GM23338 (cell line): ENCODE measurements around the gene CACNA2D2. TPM values are rescaled to one million over a fixed set of nuclear protein-coding genes. Genes with fewer than 3 reads are reported as not detected.

Source experiments
- ATAC-seq: fragments of 200-7000 bp; cut with Tn5 transposase; 3 replicates; pipeline ENCODE4 v1.9.1; 2020
- DNase-seq: peaks from one replicate; pipeline ENCODE4 v3.0.0-alpha.2; 2015; ENCODE audit warnings: low spot score
- H2AFZ ChIP-seq: fragments of 200-600 bp; sonication (generic); 2 replicates; pipeline ENCODE4 v1.8.0; 2016; ENCODE audit warnings: antibody characterized with exemption, mild to moderate bottlenecking, moderate library complexity
- H3F3A ChIP-seq: fragments of 200-600 bp; sonication (generic); replicated peaks from 2 replicates; pipeline ENCODE4 v1.8.0; 2017; ENCODE audit warnings: antibody characterized with exemption, mixed run types, low read depth
- H3K27ac ChIP-seq: fragments of 200-600 bp; sonication (generic); 2 replicates; pipeline ENCODE4 v1.6.1; 2016; ENCODE audit warnings: low read depth
- H3K27me3 ChIP-seq: fragments of 200-600 bp; sonication (generic); 2 replicates; pipeline ENCODE4 v1.8.0; 2016; ENCODE audit warnings: mild to moderate bottlenecking, mixed run types, moderate library complexity; ENCODE audit not compliant: insufficient read depth
- H3K36me3 ChIP-seq: fragments of 200-600 bp; sonication (generic); 2 replicates; pipeline ENCODE4 v1.8.0; 2016; ENCODE audit warnings: mild to moderate bottlenecking; ENCODE audit not compliant: insufficient read depth
- H3K4me1 ChIP-seq: fragments of 200-600 bp; sonication (generic); 2 replicates; pipeline ENCODE4 v1.8.0; 2016; ENCODE audit warnings: mild to moderate bottlenecking, moderate library complexity; ENCODE audit not compliant: insufficient read depth
- H3K4me2 ChIP-seq: fragments of 200-600 bp; sonication (generic); 2 replicates; pipeline ENCODE4 v1.7.1; 2017; ENCODE audit warnings: mixed run types
- H3K4me3 ChIP-seq: fragments of 200-600 bp; sonication (generic); 2 replicates; pipeline ENCODE4 v1.6.1; 2016; ENCODE audit warnings: mixed run types
- H3K79me2 ChIP-seq: fragments of 200-600 bp; sonication (generic); replicated peaks from 2 replicates; pipeline ENCODE4 v1.8.0; 2017; ENCODE audit warnings: mild to moderate bottlenecking; ENCODE audit not compliant: insufficient read depth
- H3K9me2 ChIP-seq: fragments of 200-600 bp; sonication (generic); 2 replicates; pipeline ENCODE4 v1.8.0; 2017; ENCODE audit not compliant: insufficient read depth
- H4K20me1 ChIP-seq: fragments of 200-600 bp; sonication (generic); replicated peaks from 2 replicates; pipeline ENCODE4 v1.8.0; 2017; ENCODE audit warnings: mild to moderate bottlenecking; ENCODE audit not compliant: insufficient read depth
- H3K27ac Mint-ChIP-seq: 2 replicates; pipeline ENCODE4 v1.8.0; 2020; ENCODE audit warnings: inconsistent platforms, mild to moderate bottlenecking, moderate library complexity, mixed read lengths
- H3K27me3 Mint-ChIP-seq: 3 replicates; pipeline ENCODE4 v1.8.0; 2022; ENCODE audit warnings: low read depth, mild to moderate bottlenecking, moderate library complexity, mixed read lengths, inconsistent platforms; ENCODE audit not compliant: insufficient read depth, poor library complexity
- H3K36me3 Mint-ChIP-seq: 3 replicates; pipeline ENCODE4 v1.8.0; 2021; ENCODE audit warnings: low read depth, mild to moderate bottlenecking, inconsistent platforms, moderate library complexity, mixed read lengths
- H3K4me1 Mint-ChIP-seq: 3 replicates; pipeline ENCODE4 v1.8.0; 2020; ENCODE audit warnings: mild to moderate bottlenecking, inconsistent platforms, mixed read lengths
- H3K4me3 Mint-ChIP-seq: 3 replicates; pipeline ENCODE4 v1.8.0; 2021; ENCODE audit warnings: moderate library complexity, mild to moderate bottlenecking, inconsistent platforms, mixed read lengths
- H3K9me3 Mint-ChIP-seq: 3 replicates; pipeline ENCODE4 v1.8.0; 2020; ENCODE audit warnings: moderate library complexity, mild to moderate bottlenecking, inconsistent platforms, mixed read lengths
- CREB1 ChIP-seq: fragments of 250-450 bp; sonication (Bioruptor Pico); IDR thresholded peaks from 2 replicates; pipeline ENCODE4 v1.5.0; 2020; ENCODE audit warnings: low read depth, mild to moderate bottlenecking, moderate library complexity
- EZH2 ChIP-seq: fragments of 200-600 bp; sonication (generic); IDR thresholded peaks from one replicate; pipeline ENCODE4 v1.8.0; 2017; ENCODE audit warnings: antibody characterized with exemption, mild to moderate bottlenecking, low read depth; ENCODE audit not compliant: unreplicated experiment
- POLR2AphosphoS5 ChIP-seq: IDR thresholded peaks from 2 replicates; pipeline ENCODE4 v1.6.1; 2016; ENCODE audit warnings: antibody characterized with exemption, low read depth
- ZNF114 ChIP-seq: fragments of 250-450 bp; sonication (Bioruptor Pico); IDR thresholded peaks from 2 replicates; pipeline ENCODE4 v1.5.0; 2020; ENCODE audit warnings: mild to moderate bottlenecking, moderate library complexity
- ZNF331 ChIP-seq: fragments of 250-450 bp; sonication (Bioruptor Pico); IDR thresholded peaks from 2 replicates; pipeline ENCODE4 v1.5.0; 2020; ENCODE audit warnings: low read depth, mild to moderate bottlenecking, moderate library complexity
- polyA plus RNA-seq: library from polyadenylated mRNA; unstranded; fragments of >200 nt; fragmentation: Nextera tagmentation; extraction: Ambion mirVana; gene quantifications from 2 replicates; pipeline ENCODE4 v1.2.1, GENCODE V29; 2016
- total RNA-seq: library from RNA; depleted of rRNA; stranded (reverse); fragments of >200 nt; shearing (Covaris generic); gene quantifications from 2 replicates; pipeline ENCODE4 v1.2.3, GENCODE V29; 2014
- TF ChIP-seq, protein P1 (sequence below), 2 experiments: fragments of 200-600 bp in 1 of 2; sonication (generic) in 1 of 2; conservative IDR thresholded peaks; 2 replicates each; pipeline versions ENCODE4 v1.5.1 to v1.6.1; 2016 to 2017; ENCODE audit warnings: antibody characterized with exemption in 2 of 2, low read depth in 2 of 2, mild to moderate bottlenecking in 2 of 2, moderate library complexity in 1 of 2
- TF ChIP-seq, protein P2 (sequence below): IDR thresholded peaks from one replicate; pipeline ENCODE4 v1.6.1; 2018; ENCODE audit warnings: antibody characterized with exemption; ENCODE audit not compliant: unreplicated experiment
- TF ChIP-seq, protein P3 (sequence below): IDR thresholded peaks from 2 replicates; pipeline ENCODE4 v1.6.1; 2016; ENCODE audit warnings: antibody characterized with exemption

The CACNA2D2 gene
- total and polyA plus RNA-seq, 2 experiments from 2014 or later = 4.7 to 11.4 TPM

DNA sequence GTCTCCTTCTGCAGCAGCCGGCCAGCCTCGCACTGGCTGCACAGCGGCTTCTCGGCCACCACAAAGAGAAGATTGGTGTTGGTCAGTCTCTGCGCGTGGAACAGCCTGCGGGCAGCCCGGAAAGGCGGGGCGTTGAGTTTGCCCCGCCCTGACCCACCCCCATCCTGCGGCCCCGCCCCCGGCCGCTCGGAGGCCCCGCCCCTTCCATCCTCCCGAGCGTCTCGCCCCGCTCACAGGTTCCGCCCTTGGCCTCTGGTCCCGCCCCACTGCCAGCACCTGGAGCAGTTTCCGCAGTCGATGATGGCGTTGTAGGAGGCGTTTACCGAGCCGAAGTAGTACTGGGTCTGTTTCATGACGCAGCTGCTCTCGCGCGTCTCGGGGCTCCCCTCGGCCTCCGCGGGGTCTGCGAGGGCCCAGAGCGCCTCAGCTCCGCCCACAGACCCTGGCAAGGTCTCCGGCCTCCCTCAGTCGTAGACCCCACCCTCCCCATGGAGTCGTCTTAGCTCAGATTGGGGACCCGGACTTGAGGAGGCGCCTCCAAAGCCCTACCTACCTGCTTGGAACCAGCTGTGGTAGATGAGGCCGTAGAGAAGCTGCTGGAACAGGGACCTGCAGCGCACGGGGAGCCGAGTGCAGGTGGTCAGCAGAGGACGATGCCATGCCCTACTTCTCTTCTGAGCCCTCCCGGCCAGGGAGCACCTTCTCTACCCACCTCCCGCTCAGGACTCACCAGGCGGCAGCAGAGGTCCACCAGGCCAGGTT lies 138.2 kb downstream of the CACNA2D2 start:
- Histone ChIP-seq H3K79me2 (no peaks in the 10 kb centered on the region), H3K4me3 (peak overlapping the region; percentile 78), H3K27me3 (peaks cover 11% of the 10 kb centered on the region; the same call in 1 of the 2 replicates), H3K4me2 (peak overlapping the region; percentile 95), H4K20me1 (no peaks in the 10 kb centered on the region), H3K27ac (no peak overlapping the region), H3K36me3 (no peaks in the 10 kb centered on the region), H3K4me1 (no peaks in the 10 kb centered on the region), H3F3A (0 out of 2 replicates have a peak, but pooled peaks cover 5% of the 10 kb centered on the region), H2AFZ (peak overlapping the region; percentile 86), H3K9me2 (no peaks in the 10 kb centered on the region)
- H3K4me1 Mint-ChIP-seq = peaks cover 4% of the 10 kb centered on the region; the same call in 1 of the 3 replicates
- ATAC-seq (peak; percentile 86), DNase-seq (peak; percentile 97)
- 0 out of 2 replicates have a peak overlapping the region, but pooled peaks have one; percentile 40 for H3K27ac Mint-ChIP-seq
- H3K9me3 Mint-ChIP-seq = no peaks in the 10 kb centered on the region; the same call in 2 of the 3 replicates
- peaks cover 16% of the 10 kb centered on the region for H3K27me3 Mint-ChIP-seq
- peak overlapping the region; percentile 77 for H3K4me3 Mint-ChIP-seq
- peak; percentile 66 for TF ChIP-seq CREB1 (CRISPR knock-in tag)
- peak; percentile 53; the same call in 1 of the 2 replicates for TF ChIP-seq POLR2AphosphoS5
- TF ChIP-seq, protein P1, sequence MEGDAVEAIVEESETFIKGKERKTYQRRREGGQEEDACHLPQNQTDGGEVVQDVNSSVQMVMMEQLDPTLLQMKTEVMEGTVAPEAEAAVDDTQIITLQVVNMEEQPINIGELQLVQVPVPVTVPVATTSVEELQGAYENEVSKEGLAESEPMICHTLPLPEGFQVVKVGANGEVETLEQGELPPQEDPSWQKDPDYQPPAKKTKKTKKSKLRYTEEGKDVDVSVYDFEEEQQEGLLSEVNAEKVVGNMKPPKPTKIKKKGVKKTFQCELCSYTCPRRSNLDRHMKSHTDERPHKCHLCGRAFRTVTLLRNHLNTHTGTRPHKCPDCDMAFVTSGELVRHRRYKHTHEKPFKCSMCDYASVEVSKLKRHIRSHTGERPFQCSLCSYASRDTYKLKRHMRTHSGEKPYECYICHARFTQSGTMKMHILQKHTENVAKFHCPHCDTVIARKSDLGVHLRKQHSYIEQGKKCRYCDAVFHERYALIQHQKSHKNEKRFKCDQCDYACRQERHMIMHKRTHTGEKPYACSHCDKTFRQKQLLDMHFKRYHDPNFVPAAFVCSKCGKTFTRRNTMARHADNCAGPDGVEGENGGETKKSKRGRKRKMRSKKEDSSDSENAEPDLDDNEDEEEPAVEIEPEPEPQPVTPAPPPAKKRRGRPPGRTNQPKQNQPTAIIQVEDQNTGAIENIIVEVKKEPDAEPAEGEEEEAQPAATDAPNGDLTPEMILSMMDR (conservative IDR thresholded peaks at IDR 0.05; ENCODE audit: low read depth in 2 of 2) = peak; percentile 17 to 60; a peak in 2 of 4 replicates
- no peak for TF ChIP-seq ZNF114
- TF ChIP-seq ZNF331 (CRISPR knock-in tag) = no peak
- TF ChIP-seq, protein P2, sequence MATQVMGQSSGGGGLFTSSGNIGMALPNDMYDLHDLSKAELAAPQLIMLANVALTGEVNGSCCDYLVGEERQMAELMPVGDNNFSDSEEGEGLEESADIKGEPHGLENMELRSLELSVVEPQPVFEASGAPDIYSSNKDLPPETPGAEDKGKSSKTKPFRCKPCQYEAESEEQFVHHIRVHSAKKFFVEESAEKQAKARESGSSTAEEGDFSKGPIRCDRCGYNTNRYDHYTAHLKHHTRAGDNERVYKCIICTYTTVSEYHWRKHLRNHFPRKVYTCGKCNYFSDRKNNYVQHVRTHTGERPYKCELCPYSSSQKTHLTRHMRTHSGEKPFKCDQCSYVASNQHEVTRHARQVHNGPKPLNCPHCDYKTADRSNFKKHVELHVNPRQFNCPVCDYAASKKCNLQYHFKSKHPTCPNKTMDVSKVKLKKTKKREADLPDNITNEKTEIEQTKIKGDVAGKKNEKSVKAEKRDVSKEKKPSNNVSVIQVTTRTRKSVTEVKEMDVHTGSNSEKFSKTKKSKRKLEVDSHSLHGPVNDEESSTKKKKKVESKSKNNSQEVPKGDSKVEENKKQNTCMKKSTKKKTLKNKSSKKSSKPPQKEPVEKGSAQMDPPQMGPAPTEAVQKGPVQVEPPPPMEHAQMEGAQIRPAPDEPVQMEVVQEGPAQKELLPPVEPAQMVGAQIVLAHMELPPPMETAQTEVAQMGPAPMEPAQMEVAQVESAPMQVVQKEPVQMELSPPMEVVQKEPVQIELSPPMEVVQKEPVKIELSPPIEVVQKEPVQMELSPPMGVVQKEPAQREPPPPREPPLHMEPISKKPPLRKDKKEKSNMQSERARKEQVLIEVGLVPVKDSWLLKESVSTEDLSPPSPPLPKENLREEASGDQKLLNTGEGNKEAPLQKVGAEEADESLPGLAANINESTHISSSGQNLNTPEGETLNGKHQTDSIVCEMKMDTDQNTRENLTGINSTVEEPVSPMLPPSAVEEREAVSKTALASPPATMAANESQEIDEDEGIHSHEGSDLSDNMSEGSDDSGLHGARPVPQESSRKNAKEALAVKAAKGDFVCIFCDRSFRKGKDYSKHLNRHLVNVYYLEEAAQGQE = no peak
- TF ChIP-seq EZH2 = no peak
- TF ChIP-seq, protein P3, sequence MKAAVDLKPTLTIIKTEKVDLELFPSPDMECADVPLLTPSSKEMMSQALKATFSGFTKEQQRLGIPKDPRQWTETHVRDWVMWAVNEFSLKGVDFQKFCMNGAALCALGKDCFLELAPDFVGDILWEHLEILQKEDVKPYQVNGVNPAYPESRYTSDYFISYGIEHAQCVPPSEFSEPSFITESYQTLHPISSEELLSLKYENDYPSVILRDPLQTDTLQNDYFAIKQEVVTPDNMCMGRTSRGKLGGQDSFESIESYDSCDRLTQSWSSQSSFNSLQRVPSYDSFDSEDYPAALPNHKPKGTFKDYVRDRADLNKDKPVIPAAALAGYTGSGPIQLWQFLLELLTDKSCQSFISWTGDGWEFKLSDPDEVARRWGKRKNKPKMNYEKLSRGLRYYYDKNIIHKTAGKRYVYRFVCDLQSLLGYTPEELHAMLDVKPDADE = no peak
- H3K36me3 Mint-ChIP-seq = no peaks in the 10 kb centered on the region
